GM18526 (cell line): ENCODE results near the gene FLYWCH2.

Experiments
- POLR2A ChIP-seq: IDR thresholded peaks from 3 replicates; pipeline ENCODE4 v1.6.1; 2011; ENCODE audit not compliant: insufficient read length; ENCODE audit errors: extremely low read depth

The FLYWCH2 gene

GRCh38 chr16:2933701-2934100 lies 50.7 kb downstream of the FLYWCH2 start:
- no peak for TF ChIP-seq POLR2A

DNA sequence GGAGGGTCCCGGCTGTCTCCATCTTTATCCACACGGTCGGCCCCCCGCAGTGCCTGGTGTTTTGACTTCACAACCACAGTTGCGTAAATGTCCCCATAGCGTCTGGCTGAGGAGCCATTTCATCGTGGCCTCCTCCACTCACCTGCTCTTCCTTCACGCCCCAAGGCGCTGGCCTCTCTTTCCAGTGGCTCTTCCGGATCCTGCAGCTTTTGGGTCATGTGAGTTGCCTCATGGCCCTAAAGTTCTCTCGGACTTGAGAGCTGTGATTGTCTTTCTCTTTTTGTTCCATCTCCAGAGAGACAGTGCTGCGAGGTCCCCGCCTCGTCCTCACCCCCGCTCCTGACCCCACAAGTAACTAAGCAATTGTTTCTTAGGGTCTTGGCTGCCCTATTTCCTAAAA lies 51.4 kb downstream of the FLYWCH2 start:
- no peak for TF ChIP-seq POLR2A

DNA sequence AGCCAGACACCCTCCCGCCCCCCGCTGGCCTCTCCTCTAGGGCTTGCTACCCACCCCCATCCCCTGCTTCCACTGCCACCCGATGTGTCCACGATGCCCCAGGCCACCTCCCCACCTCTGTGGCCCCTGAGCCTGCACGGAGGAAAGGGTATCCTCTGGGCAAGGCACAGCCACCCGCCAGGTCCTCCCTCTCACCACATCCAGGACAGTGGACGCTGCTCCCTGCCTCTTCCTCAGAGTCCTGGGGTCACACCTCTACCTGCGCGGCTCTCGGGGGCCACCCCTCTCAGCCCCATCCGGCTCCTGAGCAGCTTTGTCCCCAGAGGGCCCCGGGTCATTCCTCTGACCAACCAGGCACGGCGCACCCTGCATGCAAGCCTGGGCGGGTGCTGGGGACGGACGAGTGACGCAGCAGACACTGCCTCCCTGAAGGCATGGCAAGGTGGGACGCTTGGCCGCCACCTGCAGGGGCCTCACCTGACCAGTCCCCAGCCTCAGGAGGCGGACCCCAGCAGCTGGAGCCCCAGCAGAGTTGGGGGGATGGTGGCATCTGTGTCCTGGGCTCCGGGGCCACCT lies 53.5 kb downstream of the FLYWCH2 start:
- no peak for TF ChIP-seq POLR2A

DNA sequence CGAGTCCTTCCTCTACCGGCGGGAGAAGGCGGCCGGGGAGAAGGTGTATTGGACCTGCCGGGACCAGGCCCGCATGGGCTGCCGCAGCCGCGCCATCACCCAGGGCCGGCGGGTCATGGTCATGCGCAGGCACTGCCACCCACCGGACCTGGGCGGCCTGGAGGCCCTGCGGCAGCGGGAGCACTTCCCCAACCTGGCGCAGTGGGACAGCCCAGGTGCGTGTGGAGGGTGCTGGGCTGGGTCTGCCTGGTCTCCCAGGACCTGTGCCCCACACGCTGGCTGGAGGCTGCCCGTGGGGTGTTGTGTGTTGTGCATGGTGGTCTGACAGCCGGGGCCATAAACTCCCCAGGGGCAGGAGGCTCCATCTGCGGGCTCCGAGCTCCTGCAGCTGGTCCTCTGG lies 54.2 kb downstream of the FLYWCH2 start:
- TF ChIP-seq POLR2A = no peak

- TF ChIP-seq POLR2A = no peak
These were observed 55.2 kb downstream of the FLYWCH2 start for GRCh38 chr16:2938206-2938605.

DNA sequence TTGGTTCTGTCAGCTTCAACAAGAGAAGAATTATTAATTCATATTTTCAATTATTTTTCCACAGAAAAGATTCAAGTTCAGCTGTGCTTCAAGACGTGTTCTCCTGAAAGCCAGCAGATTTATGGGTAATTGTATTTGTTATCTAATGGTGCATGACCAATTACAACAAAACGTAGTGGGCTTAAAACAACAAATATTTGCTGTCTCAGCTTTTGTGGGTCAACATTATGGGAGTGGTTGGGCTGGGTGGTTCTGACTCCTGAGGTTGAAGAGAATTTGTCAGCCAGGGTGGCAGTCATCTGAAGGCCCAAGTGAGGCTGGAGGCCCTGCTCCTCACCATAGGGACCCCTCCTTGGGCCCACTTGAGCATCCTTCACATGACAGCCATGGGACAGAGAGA lies 57.0 kb downstream of the FLYWCH2 start:
- no peak for TF ChIP-seq POLR2A

DNA sequence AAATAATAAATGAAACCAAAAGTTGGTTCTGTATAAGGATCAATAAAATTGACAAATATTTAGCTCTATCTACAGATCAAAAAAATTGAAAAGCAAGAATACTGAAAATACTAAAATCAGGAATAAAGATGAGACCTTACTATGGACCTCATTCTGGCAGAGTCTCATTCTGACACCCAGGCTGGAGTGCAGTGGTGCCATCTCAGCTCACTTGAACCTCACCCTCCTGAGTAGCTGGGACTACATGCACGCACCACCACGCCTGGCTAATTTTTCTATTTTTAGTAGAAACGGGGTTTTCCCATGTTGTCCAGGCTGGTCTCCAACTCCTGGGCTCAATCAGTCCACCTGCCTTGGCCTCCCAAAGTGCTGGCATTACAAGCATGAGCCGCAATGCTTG lies 59.0 kb downstream of the FLYWCH2 start:
- TF ChIP-seq POLR2A = no peak

- TF ChIP-seq POLR2A = no peak
These were observed 63.6 kb downstream of the FLYWCH2 start for GRCh38 chr16:2946649-2947048.
